ENCODE measurements around the gene KIAA1191.
"Not testable (repeated sequence)": the region's sequence is repeated elsewhere in the genome, so short reads cannot be mapped to it uniquely, and the experiment has no call there.

The KIAA1191 gene

GRCh38 chr5:176317534-176318374 lies 43.8 kb downstream of the KIAA1191 start:
- DNase-seq (ENCODE audit: low read depth), result no peak
- no peak for TF ChIP-seq CTCF (IDR thresholded peaks at IDR 0.05; ENCODE audit: low read depth, low read length, missing control alignments)
- no peak overlapping the region for H3K4me3 ChIP-seq (ENCODE audit: low read depth, low read length)

GRCh38 chr5:176305356-176305755 lies 56.2 kb downstream of the KIAA1191 start:
- not testable (repeated sequence) for DNase-seq (ENCODE audit: low read depth); H3K4me3 ChIP-seq (ENCODE audit: low read depth, low read length)
